ENCODE data around the gene SFRP4.

SFRP4 gene

DNA sequence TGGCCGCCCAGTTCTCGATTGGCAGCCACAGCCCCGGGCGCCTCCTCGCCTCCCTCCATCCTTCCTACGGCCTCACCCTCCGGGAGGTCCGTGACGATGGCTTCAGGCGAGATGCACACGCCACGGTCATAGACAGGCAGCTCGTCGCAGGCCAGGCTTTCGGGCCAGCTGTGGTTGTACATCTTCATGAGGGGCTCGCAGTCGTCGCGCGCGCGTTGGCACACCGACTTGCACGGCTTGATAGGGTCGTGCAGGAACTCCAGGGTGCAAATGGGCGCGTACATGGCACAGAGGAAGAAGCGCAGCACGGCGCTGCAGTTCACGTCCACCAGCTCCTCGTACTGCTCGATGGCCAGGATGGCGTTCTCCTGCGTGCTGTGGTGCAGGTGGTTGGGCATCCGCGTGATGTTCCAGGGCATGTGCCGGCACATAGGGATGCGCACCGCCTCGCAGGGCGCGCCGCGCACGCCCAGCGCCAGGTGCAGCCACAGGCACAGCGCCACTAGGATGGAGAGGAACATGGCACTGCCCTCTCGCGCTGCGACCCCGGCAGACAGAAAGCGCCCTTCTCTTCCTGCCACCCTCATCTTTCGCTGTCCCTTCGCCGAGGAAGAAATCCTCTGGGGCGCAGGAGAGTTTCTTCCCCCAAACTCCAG, 472 bp downstream of the SFRP4 start:
- H3K27ac ChIP-seq, result no peak overlapping the region
- peak overlapping the region; percentile 65 for H3K4me3 ChIP-seq (ENCODE audit: low read depth, low read length)
- DNase-seq, result peak; percentile 9
- H3K27me3 ChIP-seq (ENCODE audit: insufficient read depth, low read depth, severe bottlenecking), result no peaks in the 10 kb centered on the region
- no peaks in the 10 kb centered on the region for H3K36me3 ChIP-seq
- no peaks in the 10 kb centered on the region for H3K9me3 ChIP-seq (ENCODE audit: severe bottlenecking)
- TF ChIP-seq, protein P1, sequence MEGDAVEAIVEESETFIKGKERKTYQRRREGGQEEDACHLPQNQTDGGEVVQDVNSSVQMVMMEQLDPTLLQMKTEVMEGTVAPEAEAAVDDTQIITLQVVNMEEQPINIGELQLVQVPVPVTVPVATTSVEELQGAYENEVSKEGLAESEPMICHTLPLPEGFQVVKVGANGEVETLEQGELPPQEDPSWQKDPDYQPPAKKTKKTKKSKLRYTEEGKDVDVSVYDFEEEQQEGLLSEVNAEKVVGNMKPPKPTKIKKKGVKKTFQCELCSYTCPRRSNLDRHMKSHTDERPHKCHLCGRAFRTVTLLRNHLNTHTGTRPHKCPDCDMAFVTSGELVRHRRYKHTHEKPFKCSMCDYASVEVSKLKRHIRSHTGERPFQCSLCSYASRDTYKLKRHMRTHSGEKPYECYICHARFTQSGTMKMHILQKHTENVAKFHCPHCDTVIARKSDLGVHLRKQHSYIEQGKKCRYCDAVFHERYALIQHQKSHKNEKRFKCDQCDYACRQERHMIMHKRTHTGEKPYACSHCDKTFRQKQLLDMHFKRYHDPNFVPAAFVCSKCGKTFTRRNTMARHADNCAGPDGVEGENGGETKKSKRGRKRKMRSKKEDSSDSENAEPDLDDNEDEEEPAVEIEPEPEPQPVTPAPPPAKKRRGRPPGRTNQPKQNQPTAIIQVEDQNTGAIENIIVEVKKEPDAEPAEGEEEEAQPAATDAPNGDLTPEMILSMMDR (IDR thresholded peaks at IDR 0.05; ENCODE audit: low read depth, low read length), result no peak

DNA sequence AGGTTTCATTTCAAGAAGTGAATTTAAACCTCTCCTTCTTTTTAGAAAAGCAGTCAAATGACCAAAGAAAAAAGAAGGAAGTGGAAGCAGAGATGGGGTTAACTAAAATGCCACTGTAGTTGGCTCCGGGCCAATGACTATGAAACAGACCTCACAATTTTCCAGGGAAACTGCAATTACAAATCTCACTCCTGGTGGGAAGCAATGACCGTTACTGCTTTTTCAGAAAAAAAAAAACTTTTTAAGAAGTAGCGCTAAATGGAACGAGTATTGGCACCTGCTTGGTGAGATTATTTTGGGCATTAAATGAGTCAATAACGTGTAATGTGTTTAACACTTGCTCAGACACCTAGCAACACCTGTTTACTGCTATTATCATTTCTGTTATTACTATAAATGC, 1.2 kb downstream of the SFRP4 start:
- TF ChIP-seq, protein P1 (IDR thresholded peaks at IDR 0.05; ENCODE audit: low read depth, low read length), result no peak
- H3K36me3 ChIP-seq, result no peaks in the 10 kb centered on the region
- no peaks in the 10 kb centered on the region for H3K27me3 ChIP-seq (ENCODE audit: insufficient read depth, low read depth, severe bottlenecking)
- DNase-seq, result no peak
- H3K4me3 ChIP-seq (ENCODE audit: low read depth, low read length), result no peak overlapping the region
- H3K9me3 ChIP-seq (ENCODE audit: severe bottlenecking), result no peaks in the 10 kb centered on the region
- H3K27ac ChIP-seq, result no peak overlapping the region

DNA sequence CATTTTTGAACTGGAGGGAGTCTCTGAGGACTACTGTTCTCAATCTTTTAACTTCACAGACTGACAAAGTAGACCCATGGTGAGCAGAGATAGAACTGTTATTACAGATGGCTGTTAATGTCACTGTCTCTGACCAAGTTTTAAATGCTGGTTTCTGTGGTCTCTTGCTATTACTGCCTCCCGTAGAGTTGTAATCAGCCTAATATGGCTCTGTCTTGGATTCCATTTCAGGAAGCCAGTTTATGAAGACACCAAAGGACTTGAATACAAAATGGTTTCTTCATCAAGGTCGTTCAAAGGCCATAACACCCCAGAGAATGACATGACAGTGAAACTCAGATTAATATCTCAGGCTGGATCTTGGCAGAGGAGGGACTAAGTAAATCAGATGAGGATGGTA, 3.9 kb downstream of the SFRP4 start:
- no peak overlapping the region for H3K4me3 ChIP-seq (ENCODE audit: low read depth, low read length)
- no peaks in the 10 kb centered on the region for H3K36me3 ChIP-seq
- no peak for DNase-seq
- H3K27me3 ChIP-seq (ENCODE audit: insufficient read depth, low read depth, severe bottlenecking), result no peaks in the 10 kb centered on the region
- no peaks in the 10 kb centered on the region for H3K9me3 ChIP-seq (ENCODE audit: severe bottlenecking)
- TF ChIP-seq, protein P1 (IDR thresholded peaks at IDR 0.05; ENCODE audit: low read depth, low read length), result no peak
- H3K27ac ChIP-seq, result no peak overlapping the region

DNA sequence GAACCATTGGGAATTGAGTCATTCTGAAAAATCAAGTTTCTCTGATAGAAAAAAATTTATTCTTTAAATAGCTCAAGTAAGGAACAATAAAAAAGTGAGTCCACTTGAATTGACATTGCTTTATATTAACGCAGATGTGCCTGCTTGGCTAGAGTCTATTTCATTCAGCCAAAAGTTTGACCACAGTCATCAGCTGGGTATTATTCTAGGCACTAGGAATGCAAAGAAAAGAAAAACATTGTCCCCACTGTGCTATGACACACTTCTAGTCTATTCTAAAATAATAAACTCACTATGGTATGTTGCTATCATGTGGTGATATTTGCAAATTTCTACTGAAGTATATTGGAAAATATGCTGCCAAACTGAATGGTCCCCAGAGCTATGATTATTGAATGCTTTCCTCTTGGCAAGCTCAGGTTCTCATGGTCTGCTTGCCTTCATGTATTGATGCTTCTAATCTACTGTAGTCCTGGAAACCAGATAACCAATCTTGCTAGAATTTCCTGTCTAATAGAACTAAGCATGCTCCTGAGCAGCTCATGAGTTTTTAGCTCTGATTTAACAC, 8.3 kb downstream of the SFRP4 start:
- Histone ChIP-seq H3K27me3 (ENCODE audit: insufficient read depth, low read depth, severe bottlenecking) (no peaks in the 10 kb centered on the region), H3K9me3 (ENCODE audit: severe bottlenecking) (no peaks in the 10 kb centered on the region), H3K36me3 (no peaks in the 10 kb centered on the region), H3K27ac (no peak overlapping the region), H3K4me3 (ENCODE audit: low read depth, low read length) (no peak overlapping the region)
- TF ChIP-seq, protein P1 (IDR thresholded peaks at IDR 0.05; ENCODE audit: low read depth, low read length), result no peak
- DNase-seq, result no peak

DNA sequence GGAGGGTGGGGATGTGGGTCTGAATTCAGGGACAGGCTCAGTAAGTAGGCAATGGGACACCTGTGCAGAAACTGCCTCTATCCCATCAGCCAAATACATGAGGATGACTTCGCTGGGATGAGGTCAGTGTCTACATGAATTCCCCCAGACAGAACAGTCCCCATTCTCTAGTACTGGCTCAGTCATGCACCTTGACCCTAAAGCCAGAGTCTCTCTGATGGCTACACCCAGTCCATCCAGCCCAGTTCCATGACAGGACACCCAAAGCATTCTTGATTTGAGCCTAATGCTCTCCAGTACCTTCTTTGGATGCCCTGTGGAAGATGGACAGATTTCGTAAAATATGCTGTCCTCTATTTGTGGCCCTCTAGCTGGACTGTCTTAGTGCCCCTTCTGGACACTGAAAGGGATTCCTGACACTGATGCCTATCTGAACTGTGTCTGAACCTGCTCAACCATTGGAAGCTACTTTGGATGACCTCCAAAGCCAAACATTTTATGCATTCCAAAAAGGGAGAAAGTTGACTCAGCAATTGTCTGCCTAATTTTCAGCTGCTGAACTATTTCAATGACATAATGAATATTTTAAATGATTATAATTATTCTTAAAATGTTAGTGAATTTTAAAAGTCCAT, 14.6 kb downstream of the SFRP4 start:
- DNase-seq, result no peak
- Histone ChIP-seq H3K36me3 (no peaks in the 10 kb centered on the region), H3K27ac (no peak overlapping the region), H3K4me3 (ENCODE audit: low read depth, low read length) (no peak overlapping the region), H3K9me3 (ENCODE audit: severe bottlenecking) (no peaks in the 10 kb centered on the region), H3K27me3 (ENCODE audit: insufficient read depth, low read depth, severe bottlenecking) (no peaks in the 10 kb centered on the region)
- TF ChIP-seq, protein P1 (IDR thresholded peaks at IDR 0.05; ENCODE audit: low read depth, low read length), result no peak
